Gastroesophageal sphincter (tissue), 3 donors: ENCODE results near the gene ROR1.

ENCODE experiments used
- CTCF ChIP-seq, 4 experiments: fragments of 200-600 bp in 2 of 4; fragments of 450-650 bp in 2 of 4; sonication (generic) in 1 of 4; IDR thresholded peaks; one replicate each; pipeline ENCODE4 v1.5.1; 2017 to 2019; ENCODE audit warnings: antibody characterized with exemption in 4 of 4, mild to moderate bottlenecking in 2 of 4, moderate library complexity in 2 of 4
- EP300 ChIP-seq: sonication (generic); formaldehyde crosslinking; IDR thresholded peaks from one replicate; pipeline ENCODE4 v1.6.1; 2017; ENCODE audit warnings: antibody characterized with exemption, mild to moderate bottlenecking
- POLR2A ChIP-seq, 2 donors: fragments of 450-650 bp; IDR thresholded peaks; one replicate each; pipeline ENCODE4 v1.6.1; 2017; ENCODE audit warnings: antibody characterized with exemption in 2 of 2, mild to moderate bottlenecking in 2 of 2, moderate library complexity in 1 of 2
- POLR2AphosphoS5 ChIP-seq: sonication (generic); formaldehyde crosslinking; IDR thresholded peaks from one replicate; pipeline ENCODE4 v1.6.1; 2017; ENCODE audit warnings: antibody characterized with exemption

DNA sequence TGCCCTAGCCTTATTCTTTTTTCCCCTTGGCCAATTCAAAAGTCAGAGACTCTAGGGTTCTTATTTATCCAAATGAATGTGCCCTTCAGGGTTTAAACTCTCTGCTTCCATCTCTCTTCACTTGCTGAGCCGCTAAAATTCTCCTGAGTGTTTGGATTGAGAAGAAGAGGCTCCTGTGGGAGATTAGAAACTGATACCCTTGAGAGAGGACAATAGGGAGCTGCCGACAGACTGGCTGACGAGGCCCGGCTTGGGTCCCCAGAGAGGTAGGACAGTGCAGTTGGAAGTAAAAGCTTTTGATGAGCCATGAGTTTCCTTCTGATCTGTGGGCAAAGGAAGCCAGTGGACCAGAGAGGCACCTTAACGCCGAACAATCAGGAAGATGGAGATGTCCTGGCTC lies 388.3 kb downstream of the ROR1 start:
- TF ChIP-seq POLR2A (IDR thresholded peaks at IDR 0.05) (no peak), CTCF (IDR thresholded peaks at IDR 0.05) (no peak), EP300 (no peak), POLR2AphosphoS5 (no peak)
